A673 (cell line): Measurements from ENCODE around the gene NPB.

Experiments used
- CTCF ChIP-seq: fragments of 300-800, 200-600 bp; sonication (generic); conservative IDR thresholded peaks from 2 replicates; pipeline ENCODE4 v1.5.1; 2017; ENCODE audit warnings: low read depth, mild to moderate bottlenecking, antibody characterized with exemption, low read length, moderate library complexity, mixed read lengths
- EZH2 ChIP-seq: fragments of 200-600 bp; sonication (generic); IDR thresholded peaks from 2 replicates; pipeline ENCODE4 v1.6.1; 2017; ENCODE audit warnings: borderline replicate concordance, low read depth, mild to moderate bottlenecking, mixed read lengths, antibody characterized with exemption, low read length; ENCODE audit not compliant: poor library complexity, severe bottlenecking

GRCh38 chr17:81920612-81921536 is 18.8 kb downstream of the NPB start:
- TF ChIP-seq CTCF = no peak
- TF ChIP-seq EZH2 = no peak
